Thymus (tissue), 11 donors: ENCODE data around the gene KAT8. TPM values are rescaled to one million over a fixed set of nuclear protein-coding genes. Genes with fewer than 3 reads are reported as not detected.
"Not testable (repeated sequence)": the region's sequence is repeated elsewhere in the genome, so short reads cannot be mapped to it uniquely, and the experiment has no call there.

Experiments
- DNase-seq, 9 donors: peaks; one replicate each; pipeline ENCODE4 v3.0.0-alpha.2; 2013; ENCODE audit warnings: low spot score in 9 of 9, low read depth in 6 of 9, missing footprints in 1 of 9
- H3K27ac ChIP-seq, 2 donors: one replicate each; pipeline ENCODE4 v1.5.1; 2013; ENCODE audit warnings: control low read depth in 1 of 2, low read depth in 1 of 2, low read length in 1 of 2, mild to moderate bottlenecking in 1 of 2, moderate library complexity in 1 of 2
- H3K27me3 ChIP-seq, 2 donors: one replicate each; pipeline ENCODE4 v1.5.1; 2013; ENCODE audit warnings: low read length in 1 of 2; ENCODE audit not compliant: control insufficient read depth in 2 of 2, insufficient read depth in 1 of 2
- H3K36me3 ChIP-seq, 2 donors: one replicate each; pipeline ENCODE4 v1.5.1; 2013; ENCODE audit warnings: low read length in 1 of 2, mild to moderate bottlenecking in 1 of 2, moderate library complexity in 1 of 2; ENCODE audit not compliant: control insufficient read depth in 2 of 2, insufficient read depth in 2 of 2
- H3K4me1 ChIP-seq, 2 donors: one replicate each; pipeline ENCODE4 v1.5.1; 2013; ENCODE audit warnings: low read length in 2 of 2; ENCODE audit not compliant: control insufficient read depth in 2 of 2, insufficient read depth in 2 of 2
- H3K4me3 ChIP-seq, 2 donors: one replicate each; pipeline ENCODE4 v1.5.1; 2013; ENCODE audit warnings: low read length in 2 of 2, control low read depth in 1 of 2, mild to moderate bottlenecking in 1 of 2
- H3K9me3 ChIP-seq, 2 donors: one replicate each; pipeline ENCODE4 v1.5.1; 2013; ENCODE audit warnings: low read length in 1 of 2, mild to moderate bottlenecking in 1 of 2; ENCODE audit not compliant: control insufficient read depth in 2 of 2, insufficient read depth in 1 of 2
- WGBS: extraction: QIAGEN DNeasy Blood & Tissue Kit; methylation state at CpG from one replicate; pipeline ENCODE4 v1.1.7; 2013; 5-methylcytosine and 5-hydroxymethylcytosine counted together
- polyA plus RNA-seq: library from polyadenylated mRNA; stranded (reverse); fragments of 200-250 nt; gene quantifications from one replicate; pipeline ENCODE4 v1.2.3, GENCODE V29; 2013
- total RNA-seq: library from RNA; stranded (reverse); fragments of 120-200 nt; gene quantifications from one replicate; pipeline ENCODE4 v1.2.4, GENCODE V29; 2013
- donor health status: healthy.

Gene KAT8
- total and polyA plus RNA-seq, 2 donors: 62.3 to 72.9 TPM

DNA sequence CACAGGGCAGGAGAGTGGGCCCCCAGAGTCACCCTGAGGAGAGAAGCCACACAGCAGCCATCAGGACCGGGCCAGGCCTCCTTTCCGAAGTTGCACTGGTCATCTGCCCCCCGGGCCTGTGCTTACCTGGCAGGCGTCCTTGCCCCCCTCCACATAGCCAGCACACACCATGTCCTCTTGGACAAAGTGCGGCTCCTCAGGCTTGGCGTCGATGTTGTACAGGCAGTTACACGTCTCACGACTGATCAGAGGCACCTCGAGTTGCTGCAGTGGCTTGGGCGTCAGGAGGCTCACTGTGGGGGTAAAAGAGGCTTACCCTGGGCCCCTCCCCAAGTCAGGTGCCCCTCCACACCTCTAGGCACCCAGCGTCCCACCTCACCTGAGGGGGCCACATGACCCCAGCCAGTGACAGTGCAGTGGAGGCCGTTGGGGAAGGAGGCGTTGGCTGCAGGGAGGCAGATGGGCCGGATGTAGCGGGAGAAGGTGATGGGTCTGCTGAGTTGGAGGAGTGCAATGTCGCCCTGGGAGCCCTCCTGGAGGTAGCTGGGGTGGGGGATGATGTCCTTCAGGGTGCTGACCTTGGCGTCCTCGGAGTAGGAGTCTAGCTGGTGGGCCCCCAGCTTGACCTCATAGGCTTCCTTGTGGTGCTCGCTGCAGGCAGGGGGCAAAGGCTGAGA, 15.0 kb downstream of the KAT8 start:
- WGBS: 97% methylated on average over 20 of the region's 20 CpGs
- peaks cover 38 to 55% of the 10 kb centered on the region in 2 donors for H3K36me3 ChIP-seq
- H3K4me1 ChIP-seq: peaks cover 0 to 18% of the 10 kb centered on the region in 2 donors
- DNase-seq: no peak
- no peaks in the 10 kb centered on the region for H3K27me3 ChIP-seq
- no peaks in the 10 kb centered on the region for H3K9me3 ChIP-seq
- H3K4me3 ChIP-seq: no peak overlapping the region
- H3K27ac ChIP-seq: peak overlapping the region in 1 of 2 donors; percentile 46

DNA sequence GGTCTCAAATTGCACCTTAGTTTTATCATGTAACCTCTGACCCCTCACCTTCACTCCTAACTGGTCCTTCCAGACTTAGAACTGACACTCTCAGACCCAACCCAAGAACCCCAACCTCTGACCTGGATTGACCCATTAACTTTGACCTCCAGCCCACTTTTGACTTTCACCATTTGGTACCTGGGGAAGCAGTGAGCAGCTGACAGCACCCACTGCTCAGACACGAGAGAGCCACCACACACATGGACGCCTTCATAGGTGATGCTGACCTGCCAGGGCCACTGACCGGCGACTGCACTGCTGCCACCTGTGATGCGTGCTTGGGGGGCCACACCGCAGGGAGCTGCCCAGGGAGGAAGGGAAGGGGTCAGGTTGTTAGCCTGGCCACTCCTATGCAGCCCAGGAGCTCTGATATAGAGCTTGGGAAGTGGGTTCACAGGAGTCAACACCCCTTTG, 15.6 kb downstream of the KAT8 start:
- Histone ChIP-seq H3K4me1 (peaks cover 0 to 13% of the 10 kb centered on the region in 2 donors), H3K27me3 (no peaks in the 10 kb centered on the region), H3K36me3 (peaks cover 31 to 49% of the 10 kb centered on the region in 2 donors), H3K9me3 (no peaks in the 10 kb centered on the region), H3K27ac (no peak overlapping the region), H3K4me3 (no peak overlapping the region)
- WGBS: 96% methylated on average over 6 of the region's 6 CpGs
- no peak for DNase-seq

DNA sequence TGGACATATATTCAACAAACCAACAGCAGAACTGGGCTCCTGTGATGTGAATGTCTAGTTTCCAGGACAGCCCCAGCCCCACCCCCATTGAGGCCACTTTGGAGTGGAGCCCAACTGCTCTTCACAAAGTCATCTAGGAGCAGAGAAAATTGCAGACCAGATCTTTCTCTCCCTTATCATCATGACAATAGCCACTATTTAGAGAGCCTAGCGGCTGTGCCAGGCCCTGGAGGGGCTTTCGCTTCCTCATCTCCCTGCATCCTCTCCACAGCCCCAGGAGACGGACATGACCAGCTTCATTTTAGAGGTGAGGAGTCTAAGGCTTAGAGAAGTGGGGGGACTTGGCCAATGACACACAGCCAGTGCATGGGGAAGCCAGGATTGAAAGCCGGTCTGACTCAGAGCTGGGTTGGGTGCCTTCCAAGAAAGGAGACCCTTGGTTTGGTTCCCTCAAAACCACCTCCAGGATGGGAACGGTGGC, 16.7 kb downstream of the KAT8 start:
- 97% methylated on average over 5 of the region's 5 CpGs for WGBS
- H3K27me3 ChIP-seq: no peaks in the 10 kb centered on the region
- no peak overlapping the region for H3K27ac ChIP-seq
- no peaks in the 10 kb centered on the region for H3K9me3 ChIP-seq
- peaks cover 24 to 40% of the 10 kb centered on the region in 2 donors for H3K36me3 ChIP-seq
- no peak for DNase-seq
- no peak overlapping the region for H3K4me3 ChIP-seq
- H3K4me1 ChIP-seq: peaks cover 0 to 9% of the 10 kb centered on the region in 2 donors

DNA sequence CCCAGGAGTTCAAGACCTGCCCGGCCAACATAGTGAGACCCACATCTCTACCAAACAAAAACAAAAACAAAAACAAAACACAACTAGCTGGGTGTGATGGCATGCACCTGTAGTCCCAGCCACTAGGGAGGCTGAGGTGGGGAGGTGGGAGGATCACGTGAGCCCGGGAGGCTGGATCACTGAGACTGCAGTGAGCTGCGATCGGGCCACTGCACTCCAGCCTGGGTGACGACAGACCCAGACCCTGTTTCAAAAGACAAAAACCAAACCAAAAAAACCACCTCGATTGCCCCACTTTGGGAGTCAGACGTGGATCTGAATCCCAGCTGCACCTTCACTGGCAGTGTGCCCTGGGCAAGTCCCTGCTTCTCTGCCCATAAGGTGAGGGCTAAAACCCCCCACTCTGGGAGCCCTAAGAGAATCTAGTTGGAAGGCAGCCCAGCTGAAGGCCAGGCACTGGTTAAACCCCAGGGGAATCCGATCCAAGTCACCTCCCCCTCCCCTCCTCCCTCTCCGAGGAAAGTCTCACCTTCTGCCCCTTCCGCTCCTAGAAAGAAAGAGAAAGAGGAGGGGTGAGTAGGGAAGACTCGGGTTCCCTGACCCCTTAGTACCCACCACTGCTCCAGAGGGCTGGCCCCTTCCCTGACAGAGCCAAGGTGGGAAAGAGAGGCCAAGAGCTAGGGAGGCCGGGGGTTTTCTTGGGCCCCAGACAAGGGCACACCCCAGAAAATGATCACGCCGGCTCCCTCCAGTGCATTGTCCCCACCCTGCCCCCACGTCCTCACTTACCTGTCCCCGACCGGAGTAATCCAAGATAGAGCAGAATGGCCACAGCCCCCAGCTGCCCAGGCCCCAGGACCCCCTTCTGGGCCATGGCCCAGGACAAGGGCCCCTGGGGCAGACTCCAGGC, 17.4 kb downstream of the KAT8 start:
- Histone ChIP-seq H3K9me3 (no peaks in the 10 kb centered on the region), H3K4me3 (peak overlapping the region in 1 of 2 donors; percentile 25), H3K4me1 (peaks cover 0 to 11% of the 10 kb centered on the region in 2 donors), H3K27ac (peak overlapping the region; percentile 15 to 62), H3K27me3 (no peaks in the 10 kb centered on the region), H3K36me3 (peaks cover 20 to 33% of the 10 kb centered on the region in 2 donors)
- WGBS: 90% methylated on average over 18 of the region's 18 CpGs
- DNase-seq: no peak

DNA sequence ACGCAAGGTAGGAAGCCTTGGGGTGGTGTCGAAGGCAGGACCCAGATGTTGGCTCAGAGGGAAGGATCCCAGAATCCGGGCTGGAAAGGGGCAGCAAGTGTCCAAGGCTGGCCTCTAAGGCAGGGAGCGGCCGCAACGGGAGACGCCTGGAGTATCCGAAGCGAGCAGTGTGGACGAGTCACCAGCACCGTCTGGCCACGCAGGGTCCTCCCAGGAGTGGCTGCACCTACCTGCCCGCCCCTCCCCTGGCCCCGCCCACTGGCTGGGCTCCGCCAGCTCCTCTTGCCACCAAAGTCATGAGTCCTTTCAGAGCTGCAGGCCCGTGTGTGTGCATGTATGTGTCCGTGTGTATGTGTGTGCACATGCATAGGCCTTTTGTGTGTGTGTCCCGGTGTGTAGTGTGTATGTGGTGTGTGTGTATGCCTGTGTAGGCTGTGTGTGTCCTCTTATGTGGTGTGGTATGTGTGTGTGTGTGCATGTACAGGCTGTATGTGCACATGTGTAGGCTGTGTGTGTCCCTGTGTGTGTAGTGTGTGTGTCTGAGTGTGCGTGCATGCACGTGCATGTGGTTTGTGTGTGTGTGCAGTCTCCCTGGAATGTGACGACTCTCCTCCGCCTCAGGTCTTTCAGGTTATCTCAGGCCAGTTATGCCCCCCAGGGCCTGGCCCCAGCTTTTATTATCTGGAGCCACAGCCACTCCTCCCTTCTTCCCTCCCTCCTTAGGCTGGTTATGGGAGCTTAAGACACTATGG, 18.2 kb downstream of the KAT8 start, which contains the start of gene PRSS8:
Gene PRSS8, minus strand, starts transcription at position 193 of the 752 bp plus-strand sequence. CDS start 229 bp downstream, outside the sequence.
- 91% methylated on average over 22 of the region's 22 CpGs for WGBS
- H3K4me3 ChIP-seq: peak within 1 kb of the TSS in 1 of 2 donors; percentile 25
- H3K9me3 ChIP-seq: no peaks in the 10 kb centered on the region
- peaks cover 0 to 7% of the 10 kb centered on the region in 2 donors for H3K4me1 ChIP-seq
- H3K27me3 ChIP-seq: no peaks in the 10 kb centered on the region
- DNase-seq: no peak
- peak within 1 kb of the TSS; percentile 15 to 62 for H3K27ac ChIP-seq
- peaks cover 16 to 24% of the 10 kb centered on the region in 2 donors for H3K36me3 ChIP-seq

DNA sequence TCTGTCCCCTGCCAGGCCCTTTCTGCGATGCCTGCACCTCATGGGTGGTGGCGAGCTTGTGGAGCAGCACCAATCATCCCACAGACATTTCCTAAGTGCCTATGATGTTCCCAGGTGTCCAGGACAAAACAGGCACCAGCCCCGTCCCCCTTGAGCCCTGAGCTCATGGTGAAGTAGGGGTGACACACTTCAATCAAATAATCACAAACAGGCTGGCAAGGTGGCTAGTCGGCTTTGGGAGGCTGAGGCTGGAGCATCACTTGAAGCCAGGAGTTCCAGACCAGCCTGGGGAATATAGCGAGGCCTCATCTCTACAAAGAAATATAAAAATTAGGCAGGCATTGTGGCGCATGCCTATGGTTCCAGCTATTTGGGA, 18.8 kb downstream of the KAT8 start:
- Histone ChIP-seq H3K36me3 (peaks cover 11 to 19% of the 10 kb centered on the region in 2 donors), H3K4me1 (peaks cover 0 to 8% of the 10 kb centered on the region in 2 donors), H3K9me3 (peaks cover 0 to under 1% of the 10 kb centered on the region in 2 donors), H3K27me3 (no peaks in the 10 kb centered on the region), H3K4me3 (no peak overlapping the region), H3K27ac (no peak overlapping the region)
- no peak for DNase-seq
- WGBS: 97% methylated on average over 6 of the region's 6 CpGs

DNA sequence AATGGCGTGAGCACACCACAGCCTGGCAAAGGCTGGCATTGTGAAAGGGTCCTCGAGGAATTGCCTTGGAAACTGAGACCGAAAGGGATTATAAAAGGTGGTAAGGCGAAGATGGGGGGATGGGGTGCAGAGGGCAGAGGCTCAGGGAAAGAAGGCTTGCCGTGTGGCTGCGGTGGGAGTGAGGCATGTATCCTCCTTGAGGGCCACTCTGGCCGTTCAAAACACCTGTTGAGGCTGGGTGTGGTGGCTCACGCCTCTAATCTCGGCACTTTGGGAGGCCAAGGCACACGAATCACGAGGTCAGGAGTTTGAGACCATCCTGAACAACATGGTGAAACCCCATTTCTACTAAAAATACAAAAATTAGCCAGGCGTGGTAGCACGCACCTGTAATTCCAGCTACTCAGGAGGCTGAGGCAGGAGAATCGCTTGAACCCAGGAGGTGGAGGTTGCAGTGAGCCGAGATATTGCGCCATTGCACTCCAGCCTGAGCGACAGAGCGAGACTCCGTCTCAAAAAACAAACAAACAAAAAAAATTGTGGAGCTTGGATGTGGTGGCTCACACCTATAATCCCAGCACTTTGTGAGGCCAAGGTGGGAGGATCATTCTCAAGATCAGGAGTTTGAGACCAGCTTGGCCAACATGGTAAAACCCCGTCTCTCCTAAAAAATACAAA, 19.5 kb downstream of the KAT8 start:
- 96% methylated on average over 20 of the region's 20 CpGs for WGBS
- not testable (repeated sequence) for H3K4me3 ChIP-seq, H3K9me3 ChIP-seq, H3K27ac ChIP-seq, H3K27me3 ChIP-seq, DNase-seq
- H3K36me3 ChIP-seq: peaks cover 4 to 12% of the 10 kb centered on the region in 2 donors
- H3K4me1 ChIP-seq: peaks cover 5 to 15% of the 10 kb centered on the region in 2 donors
